ENCODE results near the gene IFITM1. TPM values are rescaled to one million over a fixed set of nuclear protein-coding genes. Genes with fewer than 3 reads are reported as not detected.

IFITM1 gene
- total and polyA plus RNA-seq, 3 experiments from 2014 or later, result 70.7 to 2,153 (median 75.9) TPM

GRCh38 chr11:297051-297585 is 16.7 kb upstream of the IFITM1 start:
- Histone ChIP-seq H3K9me3 (ENCODE audit: low read length) (no peaks in the 10 kb centered on the region), H3K4me1 (ENCODE audit: insufficient read depth, low read length) (peaks cover 20% of the 10 kb centered on the region), H3K27me3 (ENCODE audit: insufficient read depth, low read length, poor library complexity, severe bottlenecking) (no peaks in the 10 kb centered on the region), H3K4me3 (ENCODE audit: low read length) (no peak overlapping the region), H3K36me3 (ENCODE audit: insufficient read depth, low read length) (no peaks in the 10 kb centered on the region), H3K27ac (ENCODE audit: low read depth, low read length) (no peak overlapping the region)
- ChIA-PET POLR2A (no interaction called here), CTCF (no interaction called here)
- Mint-ChIP-seq H3K36me3 (peaks cover 0 to 30% (median 0%) of the 10 kb centered on the region in 3 donors), H3K4me1 (peaks cover 15 to 29% (median 18%) of the 10 kb centered on the region in 3 donors), H3K4me3 (peak overlapping the region; percentile 14 to 75 (median 39)), H3K27me3 (peaks cover 0 to 5% of the 10 kb centered on the region in 2 donors), H3K9me3 (no peaks in the 10 kb centered on the region), H3K27ac (peak overlapping the region in 7 of 8 donors; percentile 40 to 95 (median 74))
- DNase-seq, result peak in 1 of 5 donors; percentile 46

GRCh38 chr11:297586-298405 is 16.0 kb upstream of the IFITM1 start:
- no peaks in the 10 kb centered on the region for H3K27me3 ChIP-seq (ENCODE audit: insufficient read depth, low read length, poor library complexity, severe bottlenecking)
- no peaks in the 10 kb centered on the region for H3K9me3 Mint-ChIP-seq
- peak overlapping the region; percentile 24 for H3K27ac ChIP-seq (ENCODE audit: low read depth, low read length)
- ChIA-PET CTCF (no interaction called here), POLR2A (interaction anchor here (1.8 kb wide), 1 partner anchor 8 kb away, joined by 9 read pairs; the partner anchor contains the start of gene PGGHG)
- H3K4me3 Mint-ChIP-seq, result peak overlapping the region; percentile 14 to 75 (median 44)
- peaks cover 0 to 5% of the 10 kb centered on the region in 2 donors for H3K27me3 Mint-ChIP-seq
- H3K36me3 Mint-ChIP-seq, result peaks cover 0 to 26% (median 0%) of the 10 kb centered on the region in 3 donors
- peaks cover 19 to 33% (median 20%) of the 10 kb centered on the region in 3 donors for H3K4me1 Mint-ChIP-seq
- peaks cover 20% of the 10 kb centered on the region for H3K4me1 ChIP-seq (ENCODE audit: insufficient read depth, low read length)
- no peaks in the 10 kb centered on the region for H3K36me3 ChIP-seq (ENCODE audit: insufficient read depth, low read length)
- peak overlapping the region; percentile 47 to 95 (median 73) for H3K27ac Mint-ChIP-seq
- H3K4me3 ChIP-seq (ENCODE audit: low read length), result no peak overlapping the region
- no peaks in the 10 kb centered on the region for H3K9me3 ChIP-seq (ENCODE audit: low read length)
- peak in 2 of 5 donors; percentile 36 to 64 for DNase-seq

- POLR2A ChIA-PET, result interaction anchor here (0.7 to 1.8 kb wide), 2 partner anchors 9 to 91 kb away, joined by 3 to 9 read pairs; partner anchors contain the start of genes BET1L and PGGHG
Measured at GRCh38 chr11:298406-299065, 15.3 kb upstream of the IFITM1 start.

GRCh38 chr11:299081-299891 is 14.6 kb upstream of the IFITM1 start, which contains the start of gene IFITM5:
Gene IFITM5, minus strand, starts transcription at chr11:299526. Its CDS starts 36 bp downstream, at chr11:299490.
- H3K27ac Mint-ChIP-seq, result peak within 1 kb of the TSS in 2 of 8 donors; percentile 0 to 63
- peak in 1 of 5 donors; percentile 49 for DNase-seq
- H3K4me3 Mint-ChIP-seq, result no peak within 1 kb of the TSS

More at GRCh38 chr11:298406-299065, 15.3 kb upstream of the IFITM1 start:
- Mint-ChIP-seq H3K27me3 (peaks cover 0 to 5% of the 10 kb centered on the region in 2 donors), H3K9me3 (no peaks in the 10 kb centered on the region), H3K27ac (no peak overlapping the region), H3K4me3 (no peak overlapping the region), H3K4me1 (peaks cover 22 to 37% (median 23%) of the 10 kb centered on the region in 3 donors), H3K36me3 (peaks cover 0 to 20% (median 0%) of the 10 kb centered on the region in 3 donors)
- peak in 1 of 5 donors; percentile 47 for DNase-seq
- Histone ChIP-seq H3K27ac (ENCODE audit: low read depth, low read length) (peak overlapping the region; percentile 24), H3K4me3 (ENCODE audit: low read length) (no peak overlapping the region), H3K36me3 (ENCODE audit: insufficient read depth, low read length) (no peaks in the 10 kb centered on the region), H3K9me3 (ENCODE audit: low read length) (no peaks in the 10 kb centered on the region), H3K4me1 (ENCODE audit: insufficient read depth, low read length) (peaks cover 20% of the 10 kb centered on the region), H3K27me3 (ENCODE audit: insufficient read depth, low read length, poor library complexity, severe bottlenecking) (no peaks in the 10 kb centered on the region)
- CTCF ChIA-PET, result interaction anchor here (1.8 to 2.1 kb wide), 2 partner anchors 18 to 48 kb away, joined by 5 to 11 read pairs; no protein-coding TSS in a partner anchor

GRCh38 chr11:299951-300735 is 13.7 kb upstream of the IFITM1 start:
- no peaks in the 10 kb centered on the region for H3K9me3 Mint-ChIP-seq
- H3K4me3 ChIP-seq (ENCODE audit: low read length), result no peak overlapping the region
- no peaks in the 10 kb centered on the region for H3K27me3 ChIP-seq (ENCODE audit: insufficient read depth, low read length, poor library complexity, severe bottlenecking)
- peaks cover 0 to 5% (median 0%) of the 10 kb centered on the region in 3 donors for H3K36me3 Mint-ChIP-seq
- H3K4me3 Mint-ChIP-seq, result no peak overlapping the region
- peak in 1 of 5 donors; percentile 55 for DNase-seq
- H3K4me1 Mint-ChIP-seq, result peaks cover 25 to 43% (median 26%) of the 10 kb centered on the region in 3 donors
- peaks cover 22% of the 10 kb centered on the region for H3K4me1 ChIP-seq (ENCODE audit: insufficient read depth, low read length)
- ChIA-PET POLR2A (interaction anchor here (1.8 kb wide), 1 partner anchor 33 kb away, joined by 6 read pairs; no protein-coding TSS in a partner anchor), CTCF (interaction anchor here (1.8 to 2.2 kb wide), 4 partner anchors 17 to 96 kb away, joined by 5 to 11 read pairs (median 6); no protein-coding TSS in a partner anchor)
- no peaks in the 10 kb centered on the region for H3K36me3 ChIP-seq (ENCODE audit: insufficient read depth, low read length)
- no peak overlapping the region for H3K27ac ChIP-seq (ENCODE audit: low read depth, low read length)
- H3K9me3 ChIP-seq (ENCODE audit: low read length), result no peaks in the 10 kb centered on the region
- H3K27me3 Mint-ChIP-seq, result peaks cover 0 to 5% of the 10 kb centered on the region in 2 donors
- peak overlapping the region in 3 of 8 donors; percentile 0 to 32 (median 3) for H3K27ac Mint-ChIP-seq

More at GRCh38 chr11:299081-299891, 14.6 kb upstream of the IFITM1 start, which contains the start of gene IFITM5:
- no peaks in the 10 kb centered on the region for H3K36me3 ChIP-seq (ENCODE audit: insufficient read depth, low read length)
- Mint-ChIP-seq H3K4me1 (peaks cover 22 to 41% (median 23%) of the 10 kb centered on the region in 3 donors), H3K27me3 (peaks cover 0 to 5% of the 10 kb centered on the region in 2 donors), H3K9me3 (no peaks in the 10 kb centered on the region), H3K36me3 (peaks cover 0 to 12% (median 0%) of the 10 kb centered on the region in 3 donors)
- H3K4me1 ChIP-seq (ENCODE audit: insufficient read depth, low read length), result peaks cover 20% of the 10 kb centered on the region
- H3K4me3 ChIP-seq (ENCODE audit: low read length), result no peak within 1 kb of the TSS
- peak within 1 kb of the TSS; percentile 24 for H3K27ac ChIP-seq (ENCODE audit: low read depth, low read length)
- POLR2A ChIA-PET, result interaction anchor here (0.7 to 1.8 kb wide), 2 partner anchors 10 to 92 kb away, joined by 3 to 9 read pairs; partner anchors contain the start of genes BET1L and PGGHG
- CTCF ChIA-PET, result interaction anchor here (1.8 to 2.2 kb wide), 3 partner anchors 18 to 49 kb away, joined by 5 to 11 read pairs (median 7); no protein-coding TSS in a partner anchor
- no peaks in the 10 kb centered on the region for H3K27me3 ChIP-seq (ENCODE audit: insufficient read depth, low read length, poor library complexity, severe bottlenecking)
- no peaks in the 10 kb centered on the region for H3K9me3 ChIP-seq (ENCODE audit: low read length)

- Histone ChIP-seq H3K27me3 (ENCODE audit: insufficient read depth, low read length, poor library complexity, severe bottlenecking) (no peaks in the 10 kb centered on the region), H3K4me1 (ENCODE audit: insufficient read depth, low read length) (peaks cover 35% of the 10 kb centered on the region), H3K9me3 (ENCODE audit: low read length) (no peaks in the 10 kb centered on the region), H3K27ac (ENCODE audit: low read depth, low read length) (no peak overlapping the region), H3K36me3 (ENCODE audit: insufficient read depth, low read length) (no peaks in the 10 kb centered on the region), H3K4me3 (ENCODE audit: low read length) (no peak overlapping the region)
- DNase-seq, result no peak
- Mint-ChIP-seq H3K27me3 (peaks cover 0 to 5% of the 10 kb centered on the region in 2 donors), H3K4me1 (peaks cover 31 to 49% (median 38%) of the 10 kb centered on the region in 3 donors), H3K4me3 (peak overlapping the region in 1 of 7 donors; percentile 51), H3K27ac (peak overlapping the region in 3 of 8 donors; percentile 60 to 92 (median 67)), H3K36me3 (peaks cover 0 to 3% (median 0%) of the 10 kb centered on the region in 3 donors), H3K9me3 (no peaks in the 10 kb centered on the region)
- ChIA-PET CTCF (interaction anchor here (1.0 kb wide), 1 partner anchor 60 kb away, joined by 3 read pairs; no protein-coding TSS in a partner anchor), POLR2A (no interaction called here)
Measured at GRCh38 chr11:303363-303762, 10.5 kb upstream of the IFITM1 start.
